NCI-H187 treated with DMSO at 0.1 percent for 48 hours (cell line): ENCODE data around the gene MAP3K9.

Source experiments
- DNase-seq: peaks from one replicate; lab custom pipeline; 2025; lab: John Stamatoyannopoulos, UW

MAP3K9 gene

DNA sequence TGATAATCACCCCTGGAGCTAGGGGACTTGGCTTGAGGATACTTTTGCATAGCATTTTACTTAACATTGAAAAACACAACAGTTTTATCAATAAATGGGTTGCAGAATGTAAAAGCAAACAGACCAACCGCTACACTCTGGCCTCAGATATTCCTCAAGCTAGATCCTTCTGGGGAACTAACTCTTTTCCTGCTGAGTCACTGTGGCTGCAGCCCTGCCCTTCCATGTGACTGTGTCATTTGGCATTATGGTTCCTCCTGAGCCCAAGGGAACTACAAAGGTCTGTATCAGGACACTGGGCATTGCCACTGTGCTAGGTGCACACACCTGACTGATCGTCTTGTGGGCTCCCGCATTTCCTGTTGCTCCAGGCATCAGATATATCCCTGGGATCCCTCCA is 111.0 kb downstream of the MAP3K9 start:
- no peak for DNase-seq

DNA sequence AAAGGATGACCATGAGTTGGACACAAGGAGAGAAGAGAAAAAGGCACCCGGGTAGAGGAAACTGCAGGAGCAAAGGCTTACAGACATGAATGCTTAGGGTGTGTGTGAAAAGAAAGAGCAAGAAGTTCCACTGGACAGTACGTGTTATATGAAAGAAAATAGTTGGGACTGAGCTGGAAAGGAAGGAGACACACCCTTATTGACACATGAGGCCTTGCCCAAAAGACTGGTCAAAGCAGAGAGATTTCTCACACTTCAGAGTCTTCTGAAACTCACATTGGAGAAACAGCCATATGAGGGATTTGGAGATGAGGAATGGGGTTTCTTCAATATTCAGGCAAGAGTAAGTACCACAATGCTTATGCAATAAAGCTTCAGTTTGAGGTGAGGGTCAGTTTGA is 111.6 kb downstream of the MAP3K9 start:
- DNase-seq, result no peak

DNA sequence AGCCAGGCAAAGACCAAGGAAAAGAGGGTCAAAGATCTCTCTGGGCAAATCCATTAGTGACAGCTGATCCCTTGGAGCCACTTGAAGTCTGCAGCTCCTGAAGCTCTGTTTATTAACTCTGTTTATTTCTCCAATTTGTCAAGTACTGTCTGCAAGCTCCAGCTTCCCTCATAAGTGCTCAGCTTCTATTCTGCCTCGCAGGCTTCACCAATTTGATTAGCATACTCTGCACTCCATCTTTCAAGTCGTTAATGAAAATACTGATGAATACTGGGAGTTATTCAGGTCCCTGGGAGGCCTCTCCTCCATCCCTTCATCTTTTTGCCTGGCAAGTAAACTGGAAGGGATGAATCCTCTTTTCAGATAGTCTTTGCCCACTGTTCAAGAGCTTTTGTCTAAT is 113.3 kb downstream of the MAP3K9 start:
- no peak for DNase-seq

DNA sequence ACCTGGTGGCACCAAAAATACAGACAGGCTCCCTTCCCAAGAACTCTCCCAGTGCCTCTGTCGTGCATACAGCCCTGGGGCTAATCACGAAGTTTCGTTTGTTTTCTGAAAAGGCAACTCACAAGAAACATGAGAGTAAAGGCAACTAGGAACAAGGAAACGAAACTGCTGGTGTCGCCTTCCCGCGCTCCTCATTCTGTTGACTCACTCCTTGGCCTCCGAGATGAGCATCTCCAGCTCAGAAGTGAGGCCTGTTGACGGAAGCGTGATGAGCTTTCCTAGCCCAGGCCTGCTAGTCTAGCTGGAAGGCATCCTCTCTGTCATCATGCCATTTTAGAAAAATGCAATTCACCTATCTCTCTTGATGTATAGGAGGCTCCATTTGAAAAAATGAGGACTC is 117.1 kb downstream of the MAP3K9 start:
- DNase-seq, result no peak

DNA sequence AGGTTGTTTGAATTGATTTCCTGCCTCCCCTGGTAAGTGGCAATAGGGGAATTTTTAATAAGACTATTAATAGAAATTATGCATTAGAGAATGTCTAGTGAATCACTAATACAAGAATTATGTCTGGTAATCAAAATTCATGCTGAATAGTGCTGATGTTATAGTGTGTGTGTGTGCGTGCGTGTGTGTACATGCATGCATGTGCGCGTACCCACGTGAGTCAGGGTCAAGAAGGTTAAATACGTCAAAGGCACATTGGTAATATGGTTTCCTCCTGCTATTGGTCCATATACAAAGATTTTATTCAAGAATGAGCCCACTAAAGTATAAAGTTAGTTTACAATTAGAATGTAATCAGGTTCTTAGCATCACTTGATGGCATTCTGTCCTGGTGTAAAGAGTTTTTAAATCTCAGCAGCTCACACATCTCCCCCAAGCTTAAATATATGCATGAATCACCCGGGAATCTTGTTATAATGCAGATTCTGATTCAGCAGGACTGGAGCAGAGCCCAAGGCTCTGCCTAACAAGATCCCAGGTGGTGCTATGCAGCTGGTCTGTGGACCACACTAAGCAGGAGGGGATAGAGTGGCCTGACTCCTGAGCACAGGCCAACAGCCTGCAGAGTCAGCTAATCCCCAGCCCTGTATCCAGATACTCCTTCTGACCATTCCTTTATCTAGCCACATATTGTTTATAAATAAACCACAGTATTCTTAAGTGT is 123.7 kb downstream of the MAP3K9 start:
- DNase-seq, result no peak

DNA sequence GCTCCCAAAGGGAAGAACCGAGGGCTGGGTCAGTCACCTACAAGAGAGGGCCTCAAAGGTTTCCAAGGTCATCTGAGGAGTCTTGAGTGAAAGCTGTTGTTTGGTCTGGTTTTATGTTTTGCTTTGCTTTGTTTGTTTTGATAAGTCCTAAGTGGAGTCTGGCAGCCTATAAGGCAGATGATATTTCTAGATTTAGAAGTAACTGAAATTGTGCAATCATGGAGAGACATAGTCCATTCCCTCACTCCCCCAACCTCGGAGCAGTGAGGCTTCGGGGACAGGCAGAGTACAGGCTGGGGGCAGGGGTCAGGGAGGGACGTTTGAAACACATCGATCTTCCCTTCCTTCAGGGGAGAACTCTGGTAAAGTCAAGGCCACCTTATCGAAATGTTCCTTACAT is 125.3 kb downstream of the MAP3K9 start:
- no peak for DNase-seq

DNA sequence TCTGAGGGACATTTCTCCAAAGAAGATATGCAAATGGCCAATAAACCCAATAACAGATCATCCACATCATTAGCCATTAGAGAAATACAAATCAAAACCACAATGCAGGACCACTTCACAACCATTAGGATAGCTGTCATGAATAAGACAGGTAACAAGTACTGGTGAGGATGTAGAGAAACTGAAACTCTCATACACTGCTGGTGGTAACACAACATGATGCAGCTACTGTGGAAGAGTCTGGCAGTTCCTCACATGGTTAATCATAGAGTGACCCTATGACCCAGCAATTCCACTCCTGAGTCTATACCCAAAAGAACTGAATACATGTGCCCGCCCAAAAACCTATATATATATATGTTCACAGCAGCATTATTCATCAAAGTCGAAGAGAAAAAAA is 128.6 kb downstream of the MAP3K9 start:
- DNase-seq, result no peak

DNA sequence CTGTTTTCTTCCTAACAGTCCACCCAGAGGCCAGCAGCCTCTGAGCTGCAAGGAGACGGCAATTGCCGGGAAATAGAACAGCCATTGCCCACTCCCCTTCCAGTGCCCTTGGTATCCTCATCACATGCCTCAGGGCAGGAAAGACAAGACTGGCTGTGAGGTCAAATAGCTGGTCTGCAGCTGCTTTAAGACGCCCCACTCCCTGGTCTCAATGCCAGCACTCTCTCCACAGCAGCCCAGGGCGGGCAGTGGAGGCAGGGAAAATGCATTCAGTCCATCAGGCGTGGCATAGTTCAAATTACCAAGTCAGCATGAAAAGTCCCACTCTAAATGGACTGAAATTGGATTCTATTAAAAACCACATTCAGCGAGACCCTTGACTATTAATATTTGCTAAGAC is 132.0 kb downstream of the MAP3K9 start:
- DNase-seq, result no peak
